ENCODE data around the gene COL4A3.

- no peak for TF ChIP-seq CTCF (IDR thresholded peaks at IDR 0.05; ENCODE audit: poor library complexity, severe bottlenecking)
- TF ChIP-seq RAD21 (conservative IDR thresholded peaks at IDR 0.05) = no peak
- TF ChIP-seq EZH2 (IDR thresholded peaks at IDR 0.05; ENCODE audit: borderline replicate concordance, insufficient read depth, low read length, poor library complexity, severe bottlenecking) = no peak
- no peak for TF ChIP-seq POLR2AphosphoS5 (IDR thresholded peaks at IDR 0.05)
- TF ChIP-seq REST (IDR thresholded peaks at IDR 0.05; ENCODE audit: borderline replicate concordance) = no peak
- TF ChIP-seq EP300 (conservative IDR thresholded peaks at IDR 0.05; ENCODE audit: poor library complexity, severe bottlenecking) = no peak
- no peak for TF ChIP-seq TAF1 (IDR thresholded peaks at IDR 0.05; ENCODE audit: low read depth)
- TF ChIP-seq SMC3 (conservative IDR thresholded peaks at IDR 0.05; ENCODE audit: poor library complexity) = no peak
Measured at GRCh38 chr2:227237786-227238185, 73.4 kb downstream of the COL4A3 start.

Data from neural cell (in vitro differentiated cells).